HG02870 (cell line): ENCODE measurements around the gene CPT1B.

Experiments
- ATAC-seq: cut with Tn5 transposase; IDR thresholded peaks from one replicate; pipeline ENCODE4 v1.9.1; 2021; ENCODE audit warnings: mild to moderate bottlenecking, moderate library complexity; ENCODE audit not compliant: unreplicated experiment

Gene CPT1B

GRCh38 chr22:50587407-50587806 is 9.2 kb upstream of the CPT1B start:
- no peak for ATAC-seq

- ATAC-seq, result no peak
These were observed 8.2 kb upstream of the CPT1B start for GRCh38 chr22:50586416-50586815.

DNA sequence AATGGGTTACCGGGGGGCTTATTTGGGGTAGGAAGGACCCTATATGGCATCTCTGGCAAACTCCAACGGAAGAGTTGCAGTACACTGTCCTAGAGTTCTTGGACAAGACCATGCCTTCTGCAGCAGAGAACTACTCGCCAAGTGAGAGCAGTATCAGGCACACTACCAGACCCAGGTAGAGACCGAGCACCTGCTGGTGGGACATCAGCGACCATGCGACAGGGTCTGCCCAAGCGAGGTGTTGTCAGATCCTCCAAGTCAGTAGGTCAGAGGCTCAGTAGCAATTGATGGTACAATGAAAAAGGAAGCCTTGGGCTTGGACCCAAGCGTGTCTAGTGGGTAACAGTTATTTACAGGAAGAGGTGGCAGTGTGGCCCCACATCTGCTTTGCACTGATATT is 7.6 kb upstream of the CPT1B start:
- no peak for ATAC-seq

DNA sequence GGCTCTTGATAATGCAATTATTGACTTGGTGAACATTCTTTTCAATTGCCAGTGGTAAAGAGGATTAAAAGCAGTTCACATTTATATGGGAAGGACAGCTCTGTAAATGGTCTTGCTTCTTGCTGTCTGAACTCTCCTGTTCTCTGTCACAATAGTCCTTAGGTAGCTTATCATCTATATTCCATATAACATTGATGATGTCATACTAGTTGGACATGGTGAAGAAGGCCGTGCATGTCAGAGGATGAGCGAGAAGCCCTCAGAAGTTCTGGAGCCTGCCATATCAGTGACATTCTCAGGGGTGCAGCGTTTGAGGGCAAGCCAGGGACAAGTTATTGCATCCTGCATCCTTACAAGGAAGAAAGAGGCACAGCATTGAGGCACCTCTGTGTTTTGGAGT is 7.0 kb upstream of the CPT1B start:
- no peak for ATAC-seq

DNA sequence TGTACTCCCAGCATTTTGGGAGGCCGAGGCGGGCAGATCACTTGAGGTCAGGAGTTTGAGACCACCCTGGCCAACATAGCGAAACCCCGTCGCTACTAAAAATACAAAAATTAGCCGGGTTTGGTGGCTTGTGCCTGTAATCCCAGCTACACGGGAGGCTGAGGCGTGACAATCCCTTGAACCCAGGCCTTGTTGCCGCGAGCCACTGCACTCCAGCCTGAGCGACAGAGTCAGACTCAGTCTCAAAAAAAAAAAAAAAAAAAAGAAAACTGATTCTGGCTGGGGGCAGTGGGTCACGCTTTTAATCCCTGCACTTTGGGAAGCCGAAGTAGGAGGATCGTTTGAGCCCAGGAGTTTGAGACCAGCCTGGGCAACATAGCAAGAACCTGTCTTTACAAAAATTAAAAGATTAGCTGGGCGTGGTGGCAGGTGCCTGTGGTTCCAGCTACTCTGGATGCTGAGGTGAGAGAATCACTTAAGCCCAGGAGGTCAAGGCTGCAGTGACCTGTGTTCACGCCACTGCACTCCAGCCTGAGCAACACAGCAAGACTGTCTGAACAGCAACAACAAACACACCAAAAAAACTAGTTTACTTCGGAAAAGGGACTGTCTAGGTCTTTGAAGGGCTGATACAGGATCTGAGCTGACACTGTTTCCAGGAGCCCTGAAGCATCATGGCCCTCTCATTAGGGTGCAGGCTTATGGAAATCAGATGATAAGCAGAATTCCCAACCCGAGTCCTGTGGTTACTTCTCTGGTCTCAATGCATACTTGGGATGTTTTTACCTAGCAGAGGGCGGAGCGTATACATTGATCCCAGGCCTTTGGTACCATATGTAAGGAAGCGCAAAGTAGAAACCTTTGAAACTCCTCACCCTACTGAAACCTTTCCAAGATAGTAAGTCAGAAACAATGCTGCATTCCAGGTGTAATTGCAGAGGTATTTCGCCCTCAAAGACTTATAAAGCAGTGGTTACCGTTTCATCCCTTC is 6.2 kb upstream of the CPT1B start:
- no peak for ATAC-seq

- peak; percentile 14 for ATAC-seq
These were observed 5.2 kb upstream of the CPT1B start for GRCh38 chr22:50583294-50583861.

DNA sequence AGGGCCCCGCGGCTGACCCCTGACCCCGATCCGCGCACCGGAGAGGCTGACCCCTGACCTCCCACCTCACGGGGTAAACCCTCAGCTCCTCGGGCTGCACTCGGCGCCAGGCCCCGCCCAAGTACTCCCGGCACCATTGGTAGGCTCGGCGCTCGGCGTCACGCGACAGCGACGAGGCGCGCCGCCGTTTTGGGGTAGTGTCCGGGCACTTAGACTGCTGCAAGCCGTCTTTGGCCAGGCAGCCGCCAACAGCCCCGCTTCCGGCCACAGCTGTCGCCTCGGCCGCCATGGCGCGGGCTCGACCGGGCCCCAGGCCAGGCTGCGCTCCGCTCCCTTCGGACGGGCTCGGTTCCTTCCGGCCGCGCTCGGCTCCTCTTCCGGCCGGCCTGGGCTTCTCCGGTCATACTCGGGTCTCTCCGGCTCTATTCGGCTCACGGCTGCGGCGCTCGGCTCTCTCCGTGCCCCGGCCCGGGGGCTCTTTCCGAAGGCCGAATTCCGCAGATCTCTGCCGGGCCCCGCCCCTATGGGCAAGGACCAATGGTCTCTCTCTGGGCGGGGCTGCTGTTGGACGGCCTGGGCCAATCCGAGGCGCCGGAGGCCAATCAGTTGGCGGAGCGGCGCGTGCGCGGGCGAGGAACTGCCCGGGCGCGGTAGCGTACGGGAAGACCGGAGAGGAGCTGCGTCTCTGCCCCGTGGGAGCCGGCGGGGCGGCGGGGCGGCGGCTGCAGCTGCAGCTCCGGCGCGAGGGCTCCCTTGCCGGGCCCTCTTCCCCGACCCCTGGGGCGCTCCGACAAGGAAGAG is 4.5 kb upstream of the CPT1B start, which contains the start of gene CHKB:
TSS of gene CHKB (minus strand) at position 357 of the 801 bp plus-strand sequence. CDS start at position 289, 68 bp downstream.
- peak; percentile 91 for ATAC-seq

DNA sequence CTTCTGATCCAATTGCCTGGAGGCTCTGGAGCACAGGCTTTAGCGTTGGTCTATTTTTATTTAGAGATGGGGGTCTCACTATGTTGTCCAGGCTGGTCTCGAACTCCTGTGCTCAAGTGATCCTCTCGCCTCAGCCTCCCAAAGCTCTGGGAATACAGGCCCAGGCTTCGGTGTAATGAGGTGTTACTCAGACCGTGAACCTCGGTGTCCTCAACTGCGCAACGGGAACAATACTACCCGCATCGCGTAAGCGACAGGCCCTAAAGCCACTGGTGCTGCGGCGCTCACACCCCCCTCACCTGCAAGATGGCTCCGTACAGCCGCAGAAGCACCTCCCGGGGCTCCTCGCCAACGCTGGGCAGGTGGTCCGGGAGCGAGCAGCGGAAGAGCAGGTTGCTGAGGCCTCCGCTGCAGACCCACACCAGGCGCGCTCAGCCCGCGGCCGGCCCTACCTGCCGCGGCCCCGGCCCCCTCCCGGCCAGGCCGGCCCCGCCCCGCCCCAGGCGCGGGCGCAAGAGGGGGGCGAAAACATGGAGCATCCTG is 3.8 kb upstream of the CPT1B start:
- no peak for ATAC-seq

DNA sequence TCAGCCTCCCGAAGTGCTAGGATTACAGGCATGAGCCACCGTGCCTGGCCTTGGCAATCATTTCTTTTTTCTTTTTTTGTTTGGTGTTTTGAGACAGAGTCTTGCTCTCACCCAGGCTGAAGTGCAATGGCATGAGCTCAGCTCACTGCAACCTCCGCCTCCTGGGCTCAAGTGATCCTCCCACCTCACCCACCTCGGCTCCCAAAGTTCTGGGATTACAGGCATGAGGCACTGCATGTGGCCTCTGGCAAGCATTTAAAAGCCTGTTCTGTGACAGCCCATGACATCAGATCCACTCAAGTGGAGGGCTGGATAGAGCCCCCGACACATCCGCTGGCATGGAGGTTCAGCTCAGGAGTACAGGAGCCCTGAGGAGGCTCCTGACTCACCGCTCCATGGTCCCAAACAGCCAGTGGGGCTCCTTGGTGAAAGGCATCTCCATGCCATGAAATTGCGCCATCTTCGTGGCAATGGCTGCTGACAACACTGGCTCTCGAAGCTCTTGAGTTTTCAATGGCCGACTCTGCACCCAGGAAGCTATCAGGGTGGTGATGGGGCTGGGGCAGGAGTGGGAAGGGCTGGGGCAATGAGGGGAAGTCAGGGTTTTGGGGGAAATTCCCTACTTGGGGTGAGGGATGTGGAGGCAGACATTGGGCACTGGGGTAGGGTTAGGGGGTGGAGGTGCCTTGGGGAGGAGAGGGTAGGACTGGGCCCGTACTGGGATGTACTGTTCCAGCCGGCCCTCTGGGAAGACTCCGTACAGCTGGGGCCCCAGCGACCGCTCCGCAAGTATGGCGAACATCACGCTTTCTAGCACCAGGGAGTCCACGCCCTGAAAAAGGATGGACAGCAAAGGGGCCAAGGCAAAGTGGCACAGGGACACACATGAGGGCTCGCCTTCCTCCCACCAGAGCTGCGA is 3.1 kb upstream of the CPT1B start:
- no peak for ATAC-seq

GRCh38 chr22:50579752-50580151 is 1.5 kb upstream of the CPT1B start:
- ATAC-seq, result no peak

GRCh38 chr22:50578776-50579310 is 616 bp upstream of the CPT1B start:
- ATAC-seq, result no peak

- no peak for ATAC-seq
These were observed 585 bp downstream of the CPT1B start for GRCh38 chr22:50577697-50577986.

- ATAC-seq, result no peak
These were observed 1.2 kb downstream of the CPT1B start for GRCh38 chr22:50576806-50577696.

GRCh38 chr22:50576070-50576469 is 2.2 kb downstream of the CPT1B start:
- ATAC-seq, result no peak

DNA sequence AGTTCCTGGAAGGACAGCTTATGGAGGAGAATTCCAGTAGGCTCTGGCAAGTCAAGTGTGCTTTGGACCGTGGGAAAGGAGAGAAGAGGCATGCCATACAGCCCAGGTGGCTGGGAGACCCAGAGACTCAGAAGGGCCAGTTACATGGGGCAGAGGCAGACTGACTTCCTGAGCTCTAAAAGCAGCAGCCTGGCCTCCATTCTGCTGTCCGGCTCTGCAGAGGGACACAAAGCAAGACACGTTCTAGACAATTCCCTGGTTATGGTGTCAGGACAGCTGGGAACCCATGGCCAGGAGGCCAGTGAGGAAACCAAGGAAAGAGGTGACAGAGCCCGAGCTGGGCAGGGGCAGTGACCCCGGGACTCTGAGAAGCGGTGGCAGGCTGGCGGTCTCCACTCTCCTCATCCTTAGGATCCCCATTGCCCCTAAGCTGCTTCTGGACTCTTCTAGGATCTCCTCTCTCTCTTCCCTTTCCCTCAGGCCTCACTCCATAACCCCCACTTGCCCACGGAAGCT is 2.7 kb downstream of the CPT1B start:
- ATAC-seq, result no peak

- ATAC-seq, result no peak
These were observed 3.9 kb downstream of the CPT1B start for GRCh38 chr22:50574383-50574755.

DNA sequence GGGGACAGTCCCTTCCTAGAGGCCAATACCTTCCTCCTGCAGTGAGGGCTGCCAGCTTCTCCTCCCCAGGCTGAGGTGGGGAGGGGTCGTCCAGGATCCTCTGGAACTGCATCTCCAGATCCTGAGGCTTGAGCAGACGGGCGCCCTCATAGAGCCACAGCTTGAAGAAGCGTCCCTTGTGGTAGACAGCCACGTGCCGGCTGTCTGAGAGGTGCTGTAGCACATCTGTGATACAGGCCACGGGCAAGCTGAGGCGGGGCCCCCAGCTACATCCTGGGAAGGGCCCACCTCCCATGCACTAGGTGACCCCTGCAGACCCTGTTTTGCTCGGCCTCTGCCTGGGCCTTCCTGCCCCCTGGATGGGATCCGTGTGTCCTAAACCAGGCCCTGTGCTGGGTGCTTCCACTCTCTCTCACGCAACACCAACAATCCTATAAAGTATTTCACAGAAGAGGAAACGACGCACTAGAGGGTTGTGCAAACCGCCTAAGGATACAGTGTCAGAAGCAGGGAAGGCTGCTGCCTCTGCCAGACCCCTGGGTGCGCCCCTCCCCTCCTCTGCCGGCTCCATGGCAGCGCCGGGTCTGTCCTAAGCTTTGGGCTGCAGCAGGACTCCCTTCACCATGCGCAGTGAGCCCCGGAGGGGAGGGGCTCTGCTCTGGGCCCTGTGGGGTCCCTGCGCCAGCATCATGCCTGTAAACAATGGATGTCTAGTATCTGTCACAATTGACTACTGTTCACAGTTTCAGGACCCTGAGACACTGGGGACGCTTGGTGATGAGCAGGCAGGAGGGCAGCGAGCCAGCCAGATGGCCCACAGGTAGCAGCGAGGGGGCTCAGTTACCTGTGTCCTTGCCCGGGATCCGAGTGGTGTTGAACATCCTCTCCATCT is 4.5 kb downstream of the CPT1B start:
- ATAC-seq, result no peak

- no peak for ATAC-seq
These were observed 5.3 kb downstream of the CPT1B start for GRCh38 chr22:50572965-50573364.
